WI38 (cell line): ENCODE data around the gene RLN3.
"Not testable (repeated sequence)": the region's sequence is repeated elsewhere in the genome, so short reads cannot be mapped to it uniquely, and the experiment has no call there.

Experiments
- H3K4me3 ChIP-seq: 2 replicates; pipeline ENCODE4 v1.5.1; 2011; ENCODE audit warnings: low read depth, mild to moderate bottlenecking, control low read depth, low read length
- CTCF ChIP-seq: IDR thresholded peaks from 2 replicates; pipeline ENCODE4 v1.5.1; 2012; ENCODE audit warnings: low read depth, mild to moderate bottlenecking, control low read depth, low read length

RLN3 gene

GRCh38 chr19:14042659-14043608 lies 15.0 kb downstream of the RLN3 start:
- H3K4me3 ChIP-seq, result not testable (repeated sequence)
- peak; percentile 28; the same call in 1 of the 2 replicates for TF ChIP-seq CTCF

GRCh38 chr19:14047866-14048265 lies 19.9 kb downstream of the RLN3 start:
- H3K4me3 ChIP-seq, result not testable (repeated sequence)

- peak; percentile 92 for TF ChIP-seq CTCF
- no peak overlapping the region for H3K4me3 ChIP-seq
Measured at GRCh38 chr19:14048443-14049153, 20.6 kb downstream of the RLN3 start.

- no peak overlapping the region for H3K4me3 ChIP-seq
- TF ChIP-seq CTCF, result no peak
Measured at GRCh38 chr19:14050512-14050911, 22.6 kb downstream of the RLN3 start.

GRCh38 chr19:14050961-14051360 lies 23.0 kb downstream of the RLN3 start:
- not testable (repeated sequence) for H3K4me3 ChIP-seq

- no peak for TF ChIP-seq CTCF
- no peak overlapping the region for H3K4me3 ChIP-seq
Measured at GRCh38 chr19:14051980-14052379, 24.0 kb downstream of the RLN3 start.

- no peak overlapping the region for H3K4me3 ChIP-seq
- TF ChIP-seq CTCF, result no peak
Measured at GRCh38 chr19:14052470-14052869, 24.5 kb downstream of the RLN3 start.

GRCh38 chr19:14053032-14053431 lies 25.1 kb downstream of the RLN3 start:
- TF ChIP-seq CTCF, result no peak

More at GRCh38 chr19:14053032-14053431, 25.1 kb downstream of the RLN3 start:
- H3K4me3 ChIP-seq, result no peak overlapping the region
